Measurements from ENCODE around the gene SH2D3C.

Gene SH2D3C

DNA sequence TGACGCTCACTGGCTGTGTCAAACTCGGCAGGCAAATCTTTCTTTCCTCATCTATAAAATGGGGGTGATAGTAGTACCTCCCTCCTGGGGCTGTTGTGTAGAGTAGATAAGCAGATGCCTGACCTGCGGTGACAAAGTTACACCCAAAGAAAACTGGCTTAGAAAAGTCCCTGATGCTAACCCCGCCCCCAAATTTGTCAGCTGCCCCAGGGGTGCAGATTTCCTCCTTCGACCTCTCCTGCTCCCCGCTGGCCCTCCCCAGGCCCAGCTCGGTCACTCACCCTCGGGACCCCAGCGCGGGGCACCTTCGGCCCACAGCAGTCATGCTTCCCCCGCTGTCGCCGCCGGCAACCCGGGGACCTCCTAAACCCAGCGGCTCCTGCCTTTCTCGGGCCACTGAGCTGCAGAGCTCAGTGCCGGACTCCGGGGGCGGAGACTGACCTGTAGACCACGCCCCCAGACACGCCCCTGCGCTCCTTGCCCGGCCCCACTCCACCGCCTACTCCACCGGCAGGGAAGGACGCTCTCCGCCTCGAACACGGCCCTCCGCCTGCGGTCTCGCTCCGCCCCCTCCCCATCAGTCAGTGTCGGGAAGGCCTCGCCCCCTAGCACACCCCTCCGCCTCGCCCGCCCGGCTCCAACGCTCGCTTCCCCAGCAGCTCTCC is 7.4 kb downstream of the SH2D3C start:
- Mint-ChIP-seq H3K27ac (peak overlapping the region; percentile 35 to 99 (median 87)), H3K4me3 (peak overlapping the region; percentile 83 to 91 (median 86)), H3K36me3 (ENCODE audit: low read depth) (peaks cover 4% of the 10 kb centered on the region), H3K4me1 (peaks cover 29% of the 10 kb centered on the region), H3K27me3 (ENCODE audit: low read depth) (peaks cover 3% of the 10 kb centered on the region), H3K9me3 (no peaks in the 10 kb centered on the region)
- TF ChIP-seq, protein P1, sequence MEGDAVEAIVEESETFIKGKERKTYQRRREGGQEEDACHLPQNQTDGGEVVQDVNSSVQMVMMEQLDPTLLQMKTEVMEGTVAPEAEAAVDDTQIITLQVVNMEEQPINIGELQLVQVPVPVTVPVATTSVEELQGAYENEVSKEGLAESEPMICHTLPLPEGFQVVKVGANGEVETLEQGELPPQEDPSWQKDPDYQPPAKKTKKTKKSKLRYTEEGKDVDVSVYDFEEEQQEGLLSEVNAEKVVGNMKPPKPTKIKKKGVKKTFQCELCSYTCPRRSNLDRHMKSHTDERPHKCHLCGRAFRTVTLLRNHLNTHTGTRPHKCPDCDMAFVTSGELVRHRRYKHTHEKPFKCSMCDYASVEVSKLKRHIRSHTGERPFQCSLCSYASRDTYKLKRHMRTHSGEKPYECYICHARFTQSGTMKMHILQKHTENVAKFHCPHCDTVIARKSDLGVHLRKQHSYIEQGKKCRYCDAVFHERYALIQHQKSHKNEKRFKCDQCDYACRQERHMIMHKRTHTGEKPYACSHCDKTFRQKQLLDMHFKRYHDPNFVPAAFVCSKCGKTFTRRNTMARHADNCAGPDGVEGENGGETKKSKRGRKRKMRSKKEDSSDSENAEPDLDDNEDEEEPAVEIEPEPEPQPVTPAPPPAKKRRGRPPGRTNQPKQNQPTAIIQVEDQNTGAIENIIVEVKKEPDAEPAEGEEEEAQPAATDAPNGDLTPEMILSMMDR (IDR thresholded peaks at IDR 0.05; ENCODE audit: unreplicated experiment in 3 of 3) = no peak

- Mint-ChIP-seq H3K4me1 (peaks cover 29% of the 10 kb centered on the region), H3K4me3 (peak overlapping the region; percentile 83 to 91 (median 86)), H3K27ac (peak overlapping the region; percentile 60 to 99 (median 87)), H3K36me3 (ENCODE audit: low read depth) (peaks cover 5% of the 10 kb centered on the region), H3K27me3 (ENCODE audit: low read depth) (peaks cover 3% of the 10 kb centered on the region), H3K9me3 (no peaks in the 10 kb centered on the region)
- TF ChIP-seq, protein P1 (IDR thresholded peaks at IDR 0.05; ENCODE audit: unreplicated experiment in 3 of 3) = no peak
These were observed 7.9 kb downstream of the SH2D3C start for GRCh38 chr9:127770583-127770904.

DNA sequence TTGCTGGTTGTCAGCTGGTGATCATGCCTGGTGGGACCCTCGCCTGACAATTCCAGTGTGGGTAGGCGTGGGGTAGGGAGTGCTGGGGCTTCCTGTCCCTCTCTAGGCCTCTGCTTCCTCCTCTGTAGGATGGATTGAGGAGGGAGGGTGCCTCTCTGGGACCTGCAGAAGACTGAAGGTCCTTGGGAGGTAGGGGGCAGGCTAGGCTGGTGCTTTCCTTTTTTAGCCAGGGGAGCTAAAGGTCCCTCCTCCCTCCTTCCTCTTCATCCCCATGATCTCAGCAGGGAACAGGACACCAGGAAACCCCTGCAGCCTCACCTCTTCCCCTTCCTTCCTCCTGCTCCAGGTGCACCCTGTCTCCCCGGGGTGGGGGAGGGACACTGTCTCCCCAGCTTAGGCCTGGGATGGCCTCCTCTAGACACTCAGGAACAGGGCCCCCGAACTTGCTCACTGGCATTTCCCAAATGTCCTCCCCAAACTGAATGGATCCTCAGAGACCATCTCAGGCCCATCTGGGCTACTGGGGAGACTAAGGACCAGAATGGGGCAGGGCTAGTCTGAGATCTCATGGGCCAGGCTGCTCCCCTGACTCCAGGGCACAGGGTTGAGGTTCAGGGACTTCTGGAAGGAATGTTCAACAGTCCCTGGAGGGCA is 8.4 kb downstream of the SH2D3C start:
- TF ChIP-seq, protein P1 (IDR thresholded peaks at IDR 0.05; ENCODE audit: unreplicated experiment in 3 of 3) = no peak
- Mint-ChIP-seq H3K9me3 (no peaks in the 10 kb centered on the region), H3K4me3 (peak overlapping the region; percentile 83 to 91 (median 86)), H3K27me3 (ENCODE audit: low read depth) (peaks cover 5% of the 10 kb centered on the region), H3K27ac (peak overlapping the region; percentile 60 to 99 (median 87)), H3K4me1 (peaks cover 29% of the 10 kb centered on the region), H3K36me3 (ENCODE audit: low read depth) (peaks cover 10% of the 10 kb centered on the region)

- peak overlapping the region; percentile 8 to 67 (median 31) for H3K4me3 Mint-ChIP-seq
- no peaks in the 10 kb centered on the region for H3K9me3 Mint-ChIP-seq
- H3K4me1 Mint-ChIP-seq = peaks cover 32% of the 10 kb centered on the region
- H3K36me3 Mint-ChIP-seq (ENCODE audit: low read depth) = peaks cover 11% of the 10 kb centered on the region
- H3K27ac Mint-ChIP-seq = peak overlapping the region; percentile 89 to 99 (median 95)
- TF ChIP-seq, protein P1 (IDR thresholded peaks at IDR 0.05; ENCODE audit: unreplicated experiment in 3 of 3) = no peak
- peaks cover 7% of the 10 kb centered on the region for H3K27me3 Mint-ChIP-seq (ENCODE audit: low read depth)
These were observed 9.4 kb downstream of the SH2D3C start for GRCh38 chr9:127769101-127769500.

DNA sequence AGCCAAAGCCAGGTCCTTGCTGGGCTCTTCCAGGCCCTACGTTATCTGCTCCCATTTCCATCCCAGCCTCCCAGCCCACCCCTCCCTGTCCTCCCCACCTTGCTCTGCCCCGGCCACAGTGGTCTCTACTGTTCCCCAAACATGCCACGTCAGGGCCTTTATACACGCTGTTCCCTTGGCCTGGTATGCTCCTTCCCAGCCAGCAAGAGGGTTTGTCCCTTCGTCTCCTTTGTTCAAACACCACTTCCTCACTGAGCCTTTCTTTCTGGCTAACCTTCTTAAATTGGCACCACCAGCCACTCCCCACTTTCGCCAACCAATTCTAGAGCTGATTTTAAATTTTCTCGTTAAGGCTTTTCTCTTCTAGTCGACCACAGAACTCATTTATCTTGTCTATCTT is 9.8 kb downstream of the SH2D3C start:
- Mint-ChIP-seq H3K4me3 (peak overlapping the region; percentile 31 to 67 (median 63)), H3K4me1 (peaks cover 36% of the 10 kb centered on the region), H3K27me3 (ENCODE audit: low read depth) (peaks cover 7% of the 10 kb centered on the region), H3K9me3 (no peaks in the 10 kb centered on the region), H3K27ac (peak overlapping the region; percentile 89 to 99 (median 95)), H3K36me3 (ENCODE audit: low read depth) (peaks cover 11% of the 10 kb centered on the region)
- TF ChIP-seq, protein P1 (IDR thresholded peaks at IDR 0.05; ENCODE audit: unreplicated experiment in 3 of 3) = no peak
